ENCODE data around the gene FREM3.

GRCh38 chr4:143538979-143539669, 161.4 kb downstream of the FREM3 start:
- no peak for TF ChIP-seq CTCF (IDR thresholded peaks at IDR 0.05; ENCODE audit: borderline replicate concordance, extremely low read depth, low read length, poor library complexity, severe bottlenecking)
- TF ChIP-seq EZH2 (IDR thresholded peaks at IDR 0.05; ENCODE audit: borderline replicate concordance, low read depth, low read length, severe bottlenecking) = no peak

Data from DND-41 (cell line).